ENCODE results near the gene TMEM42.

- TF ChIP-seq POLR2A (IDR thresholded peaks at IDR 0.05) (no peak), CTCF (IDR thresholded peaks at IDR 0.05) (no peak), EP300 (IDR thresholded peaks at IDR 0.05) (no peak)
Observed at GRCh38 chr3:44905446-44906157, 43.9 kb downstream of the TMEM42 start.

Data from tibial nerve (tissue), 4 donors.